DND-41 (cell line): ENCODE data around the gene HOATZ.

Source experiments
- EZH2 ChIP-seq: IDR thresholded peaks from 3 replicates; pipeline ENCODE4 v1.6.1; 2012; ENCODE audit warnings: borderline replicate concordance, low read depth, mild to moderate bottlenecking, moderate library complexity, low read length, inconsistent platforms; ENCODE audit not compliant: severe bottlenecking
- TF ChIP-seq, protein P1 (sequence below): IDR thresholded peaks from 2 replicates; pipeline ENCODE4 v1.5.1; 2012; ENCODE audit warnings: borderline replicate concordance, low read length, moderate library complexity, mild to moderate bottlenecking; ENCODE audit not compliant: poor library complexity, severe bottlenecking; ENCODE audit errors: extremely low read depth

GRCh38 chr11:111520560-111520959 lies 6.0 kb downstream of the HOATZ start:
- TF ChIP-seq, protein P1, sequence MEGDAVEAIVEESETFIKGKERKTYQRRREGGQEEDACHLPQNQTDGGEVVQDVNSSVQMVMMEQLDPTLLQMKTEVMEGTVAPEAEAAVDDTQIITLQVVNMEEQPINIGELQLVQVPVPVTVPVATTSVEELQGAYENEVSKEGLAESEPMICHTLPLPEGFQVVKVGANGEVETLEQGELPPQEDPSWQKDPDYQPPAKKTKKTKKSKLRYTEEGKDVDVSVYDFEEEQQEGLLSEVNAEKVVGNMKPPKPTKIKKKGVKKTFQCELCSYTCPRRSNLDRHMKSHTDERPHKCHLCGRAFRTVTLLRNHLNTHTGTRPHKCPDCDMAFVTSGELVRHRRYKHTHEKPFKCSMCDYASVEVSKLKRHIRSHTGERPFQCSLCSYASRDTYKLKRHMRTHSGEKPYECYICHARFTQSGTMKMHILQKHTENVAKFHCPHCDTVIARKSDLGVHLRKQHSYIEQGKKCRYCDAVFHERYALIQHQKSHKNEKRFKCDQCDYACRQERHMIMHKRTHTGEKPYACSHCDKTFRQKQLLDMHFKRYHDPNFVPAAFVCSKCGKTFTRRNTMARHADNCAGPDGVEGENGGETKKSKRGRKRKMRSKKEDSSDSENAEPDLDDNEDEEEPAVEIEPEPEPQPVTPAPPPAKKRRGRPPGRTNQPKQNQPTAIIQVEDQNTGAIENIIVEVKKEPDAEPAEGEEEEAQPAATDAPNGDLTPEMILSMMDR = no peak
- TF ChIP-seq EZH2 = no peak
